Ascending aorta (tissue), 2 donors: ENCODE measurements around the gene GLIPR1L2. TPM values are rescaled to one million over a fixed set of nuclear protein-coding genes. Genes with fewer than 3 reads are reported as not detected.

ENCODE experiments used
- DNase-seq, 2 donors: peaks; one replicate each; pipeline ENCODE4 v3.0.0-alpha.2; 2019; ENCODE audit warnings: low spot score in 2 of 2
- H3K27ac ChIP-seq, 2 donors: fragments of 200-600 bp; sonication (generic); one replicate each; pipeline ENCODE4 v1.5.1; 2016 to 2017; ENCODE audit warnings: mild to moderate bottlenecking in 1 of 2
- H3K27me3 ChIP-seq: fragments of 200-600 bp; sonication (generic); one replicate; pipeline ENCODE4 v1.5.1; 2017
- H3K36me3 ChIP-seq, 2 donors: fragments of 200-600 bp; sonication (generic); one replicate each; pipeline ENCODE4 v1.5.1; 2016
- H3K4me1 ChIP-seq, 2 donors: fragments of 200-600 bp; sonication (generic); one replicate each; pipeline ENCODE4 v1.5.1; 2016 to 2017; ENCODE audit warnings: mild to moderate bottlenecking in 1 of 2
- H3K4me3 ChIP-seq, 2 donors: fragments of 200-600 bp; sonication (generic); one replicate each; pipeline ENCODE4 v1.5.1; 2016 to 2017; ENCODE audit warnings: mild to moderate bottlenecking in 1 of 2
- H3K9me3 ChIP-seq, 2 donors: fragments of 200-600 bp; sonication (generic); one replicate each; pipeline ENCODE4 v1.5.1; 2016
- CTCF ChIP-seq, 3 experiments: fragments of 200-600 bp in 2 of 3; fragments of 450-650 bp in 1 of 3; sonication (generic) in 2 of 3; IDR thresholded peaks; one replicate each; pipeline ENCODE4 v1.5.1; 2016 to 2019; ENCODE audit warnings: antibody characterized with exemption in 3 of 3, mild to moderate bottlenecking in 1 of 3, moderate library complexity in 1 of 3
- intact Hi-C: fragments of 100-400 bp; cut with DNase I; formaldehyde crosslinking; loops from one replicate; pipeline ENCODE4 v1.15.1; 2023
- total RNA-seq: library from RNA; depleted of rRNA; stranded (reverse); fragments of >200 nt; gene quantifications from one replicate; pipeline ENCODE4 v1.1.0, GENCODE V29; 2016

GLIPR1L2 gene
- total RNA-seq, 1 donor from 2014 or later = not detected

GRCh38 chr12:75474116-75474515, 83.2 kb downstream of the GLIPR1L2 start:
- no peak overlapping the region for H3K4me3 ChIP-seq
- intact Hi-C loops = no loop called here
- H3K27me3 ChIP-seq = no peaks in the 10 kb centered on the region
- no peak for TF ChIP-seq CTCF (IDR thresholded peaks at IDR 0.05)
- H3K36me3 ChIP-seq = no peaks in the 10 kb centered on the region
- no peaks in the 10 kb centered on the region for H3K9me3 ChIP-seq
- DNase-seq = no peak
- no peaks in the 10 kb centered on the region for H3K4me1 ChIP-seq
- no peak overlapping the region for H3K27ac ChIP-seq

GRCh38 chr12:75476071-75476470, 85.2 kb downstream of the GLIPR1L2 start:
- no peak for TF ChIP-seq CTCF (IDR thresholded peaks at IDR 0.05)
- H3K27ac ChIP-seq = no peak overlapping the region
- H3K36me3 ChIP-seq = no peaks in the 10 kb centered on the region
- DNase-seq = no peak
- no peaks in the 10 kb centered on the region for H3K27me3 ChIP-seq
- intact Hi-C loops = no loop called here
- no peak overlapping the region for H3K4me3 ChIP-seq
- H3K9me3 ChIP-seq = no peaks in the 10 kb centered on the region
- H3K4me1 ChIP-seq = peaks cover 0 to 5% of the 10 kb centered on the region in 2 donors

GRCh38 chr12:75477137-75477536, 86.2 kb downstream of the GLIPR1L2 start:
- TF ChIP-seq CTCF (IDR thresholded peaks at IDR 0.05) = no peak
- intact Hi-C loops = no loop called here
- no peak for DNase-seq
- Histone ChIP-seq H3K9me3 (no peaks in the 10 kb centered on the region), H3K27me3 (no peaks in the 10 kb centered on the region), H3K27ac (no peak overlapping the region), H3K4me1 (peaks cover 0 to 5% of the 10 kb centered on the region in 2 donors), H3K4me3 (no peak overlapping the region), H3K36me3 (no peaks in the 10 kb centered on the region)

GRCh38 chr12:75478116-75478794, 87.4 kb downstream of the GLIPR1L2 start:
- Histone ChIP-seq H3K4me3 (no peak overlapping the region), H3K9me3 (no peaks in the 10 kb centered on the region), H3K36me3 (no peaks in the 10 kb centered on the region), H3K27ac (peak overlapping the region; percentile 88 to 90), H3K27me3 (no peaks in the 10 kb centered on the region), H3K4me1 (peaks cover 0 to 5% of the 10 kb centered on the region in 2 donors)
- no peak for DNase-seq
- no peak for TF ChIP-seq CTCF (IDR thresholded peaks at IDR 0.05)
- intact Hi-C loops = no loop called here

- intact Hi-C loops = loop anchor here (1.0 to 5.0 kb wide), 4 partner anchors 89 to 1282 kb away; partner anchors contain the start of genes GLIPR1L1, GLIPR1L2, OSBPL8 and ZDHHC17
- peak overlapping the region; percentile 66 to 75 for H3K4me3 ChIP-seq
- no peak for TF ChIP-seq CTCF (IDR thresholded peaks at IDR 0.05)
- DNase-seq = no peak
- peaks cover 5 to 14% of the 10 kb centered on the region in 2 donors for H3K4me1 ChIP-seq
- no peaks in the 10 kb centered on the region for H3K36me3 ChIP-seq
- H3K27ac ChIP-seq = peak overlapping the region; percentile 88 to 90
- no peaks in the 10 kb centered on the region for H3K27me3 ChIP-seq
- H3K9me3 ChIP-seq = no peaks in the 10 kb centered on the region
Observed at GRCh38 chr12:75479963-75480461, 89.1 kb downstream of the GLIPR1L2 start.
